ENCODE measurements around the gene MLPH. TPM values are rescaled to one million over a fixed set of nuclear protein-coding genes. Genes with fewer than 3 reads are reported as not detected.

MLPH gene
- total and polyA plus RNA-seq, 3 experiments from 2014 or later, result not detected

DNA sequence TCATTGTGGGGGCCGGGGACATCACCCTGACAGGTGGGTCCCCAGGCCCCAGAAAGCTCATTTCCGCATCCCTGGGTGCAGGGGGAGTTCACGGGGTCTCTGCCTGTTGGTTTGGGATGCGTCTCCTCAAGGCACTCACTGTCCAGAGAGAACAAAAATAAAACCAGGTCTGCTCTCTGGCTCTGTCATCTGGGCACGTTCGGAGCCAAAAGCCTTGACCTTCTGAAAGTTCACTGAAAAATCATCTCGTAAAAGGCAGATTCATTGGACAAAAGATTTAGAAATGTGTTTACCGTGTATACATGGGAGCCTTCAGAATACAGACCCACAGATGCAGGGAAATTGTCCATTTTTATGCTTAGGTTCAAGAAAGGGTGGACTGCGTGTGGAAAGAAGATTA is 26.6 kb downstream of the MLPH start:
- no peak for DNase-seq
- H3K27ac Mint-ChIP-seq, result peak overlapping the region in 1 of 8 donors; percentile 52
- peaks cover 0 to 2% (median 0%) of the 10 kb centered on the region in 5 donors for H3K9me3 Mint-ChIP-seq
- H3K4me3 ChIP-seq (ENCODE audit: low read length), result no peak overlapping the region
- peaks cover 1 to 10% of the 10 kb centered on the region in 2 donors for H3K27me3 Mint-ChIP-seq
- no peaks in the 10 kb centered on the region for H3K4me1 Mint-ChIP-seq
- ChIA-PET CTCF (interaction anchor here (1.6 to 2.8 kb wide), 4 partner anchors 12 to 750 kb away, joined by 3 to 55 read pairs (median 8); no protein-coding TSS in a partner anchor), POLR2A (no interaction called here)
- no peaks in the 10 kb centered on the region for H3K27me3 ChIP-seq (ENCODE audit: insufficient read depth, low read length, poor library complexity, severe bottlenecking)
- H3K36me3 ChIP-seq (ENCODE audit: insufficient read depth, low read length), result no peaks in the 10 kb centered on the region
- H3K4me3 Mint-ChIP-seq, result no peak overlapping the region
- no peaks in the 10 kb centered on the region for H3K36me3 Mint-ChIP-seq
- H3K4me1 ChIP-seq (ENCODE audit: insufficient read depth, low read length), result no peaks in the 10 kb centered on the region
- H3K27ac ChIP-seq (ENCODE audit: low read depth, low read length), result no peak overlapping the region
- no peaks in the 10 kb centered on the region for H3K9me3 ChIP-seq (ENCODE audit: low read length)

DNA sequence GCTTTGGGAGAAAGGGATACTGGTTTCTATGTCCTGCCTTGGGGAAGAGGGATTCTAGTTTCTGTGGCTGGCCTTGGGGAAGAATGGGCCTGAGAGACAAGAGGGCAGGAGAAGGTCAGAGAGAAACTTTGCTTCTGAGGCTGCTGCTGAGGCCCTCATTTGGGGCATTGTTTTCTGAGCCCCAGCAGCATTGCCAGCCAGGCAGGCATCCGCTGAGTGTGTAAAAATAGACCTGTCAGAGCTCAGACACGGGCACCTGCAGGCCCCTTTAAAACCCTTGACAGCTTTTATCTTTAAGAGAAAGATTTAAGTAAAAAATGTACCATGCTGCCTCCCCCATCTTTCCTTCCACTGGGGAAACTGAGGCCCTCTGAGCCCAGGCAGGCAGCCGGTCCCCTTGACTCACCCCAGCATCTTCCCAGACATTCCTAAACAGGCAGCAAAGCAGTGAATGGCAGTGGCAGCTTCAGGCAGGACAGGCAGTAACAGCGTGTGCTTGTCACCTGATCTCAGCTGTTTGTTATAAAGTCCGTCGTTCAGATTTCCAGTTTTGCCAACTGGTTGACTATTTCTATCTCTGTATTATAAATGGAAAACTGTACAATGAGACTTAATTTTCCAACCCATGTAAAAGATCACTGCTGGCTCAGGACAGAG is 27.6 kb downstream of the MLPH start:
- Mint-ChIP-seq H3K4me1 (no peaks in the 10 kb centered on the region), H3K36me3 (no peaks in the 10 kb centered on the region), H3K4me3 (no peak overlapping the region), H3K27ac (no peak overlapping the region), H3K27me3 (peaks cover 0 to 6% of the 10 kb centered on the region in 2 donors), H3K9me3 (peaks cover 0 to 2% (median 0%) of the 10 kb centered on the region in 5 donors)
- Histone ChIP-seq H3K9me3 (ENCODE audit: low read length) (no peaks in the 10 kb centered on the region), H3K27me3 (ENCODE audit: insufficient read depth, low read length, poor library complexity, severe bottlenecking) (no peaks in the 10 kb centered on the region), H3K36me3 (ENCODE audit: insufficient read depth, low read length) (no peaks in the 10 kb centered on the region), H3K4me3 (ENCODE audit: low read length) (no peak overlapping the region), H3K4me1 (ENCODE audit: insufficient read depth, low read length) (no peaks in the 10 kb centered on the region), H3K27ac (ENCODE audit: low read depth, low read length) (no peak overlapping the region)
- no peak for DNase-seq
- POLR2A ChIA-PET, result no interaction called here
- CTCF ChIA-PET, result no interaction called here

DNA sequence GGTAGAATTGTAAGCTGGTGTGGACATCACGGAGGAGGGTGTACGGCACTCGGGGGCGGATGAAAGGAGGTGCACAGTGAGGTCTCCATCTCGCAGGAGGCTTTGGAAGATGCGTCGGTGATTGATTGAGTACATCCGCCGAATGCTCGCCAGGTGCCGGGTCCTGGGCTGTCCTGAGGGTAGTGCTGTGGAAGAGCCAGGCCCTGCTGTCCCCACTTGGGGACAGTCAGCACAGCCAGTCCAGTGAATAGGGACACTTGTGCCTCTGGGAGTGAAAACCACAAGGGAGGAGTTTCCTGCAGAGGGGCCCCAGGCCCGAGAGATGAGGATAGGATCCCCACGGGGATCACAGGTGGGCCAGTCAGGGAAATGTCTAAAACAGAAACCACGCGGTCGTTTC is 28.1 kb downstream of the MLPH start:
- no peaks in the 10 kb centered on the region for H3K36me3 ChIP-seq (ENCODE audit: insufficient read depth, low read length)
- Mint-ChIP-seq H3K27me3 (peaks cover 0 to 4% of the 10 kb centered on the region in 2 donors), H3K4me3 (no peak overlapping the region), H3K36me3 (no peaks in the 10 kb centered on the region), H3K27ac (peak overlapping the region in 1 of 8 donors; percentile 77), H3K9me3 (peaks cover 0 to 2% (median 0%) of the 10 kb centered on the region in 5 donors), H3K4me1 (no peaks in the 10 kb centered on the region)
- ChIA-PET CTCF (interaction anchor here (1.1 kb wide), 1 partner anchor 57 kb away, joined by 3 read pairs; no protein-coding TSS in a partner anchor), POLR2A (no interaction called here)
- no peaks in the 10 kb centered on the region for H3K27me3 ChIP-seq (ENCODE audit: insufficient read depth, low read length, poor library complexity, severe bottlenecking)
- H3K27ac ChIP-seq (ENCODE audit: low read depth, low read length), result no peak overlapping the region
- no peak overlapping the region for H3K4me3 ChIP-seq (ENCODE audit: low read length)
- no peak for DNase-seq
- no peaks in the 10 kb centered on the region for H3K4me1 ChIP-seq (ENCODE audit: insufficient read depth, low read length)
- no peaks in the 10 kb centered on the region for H3K9me3 ChIP-seq (ENCODE audit: low read length)

DNA sequence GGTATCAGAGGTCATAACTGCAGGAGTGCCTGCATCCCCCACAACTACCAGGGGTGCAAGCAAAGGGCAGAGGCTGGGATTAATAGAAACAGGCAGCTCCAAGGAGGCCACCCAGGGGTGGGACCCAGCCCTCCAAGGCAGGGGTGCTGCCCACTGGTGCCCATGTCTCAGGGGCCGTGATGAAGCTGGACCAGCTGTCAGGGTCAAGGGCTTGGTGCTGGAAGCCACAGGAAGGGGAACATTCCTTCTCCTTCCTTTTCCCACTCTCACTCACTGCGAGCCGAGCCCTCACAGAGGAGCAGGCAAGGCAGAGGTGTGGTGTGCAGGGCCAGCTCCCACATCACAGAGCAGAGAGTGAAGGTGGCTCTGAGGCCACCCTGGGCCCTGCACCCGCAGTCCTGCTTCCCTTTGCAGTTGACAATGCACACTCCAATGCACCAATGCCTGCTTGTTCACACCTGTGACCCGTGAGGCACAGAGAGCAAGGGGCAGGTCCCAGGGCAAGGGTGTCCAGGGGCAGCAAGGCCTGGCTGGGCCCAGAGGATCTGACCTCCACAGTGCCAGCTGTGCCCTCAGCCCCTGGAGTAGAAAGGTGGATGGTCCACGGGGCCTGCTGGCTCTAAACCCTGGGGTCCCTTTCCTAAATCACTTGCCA is 28.7 kb downstream of the MLPH start:
- peaks cover 0 to 2% (median 0%) of the 10 kb centered on the region in 5 donors for H3K9me3 Mint-ChIP-seq
- Histone ChIP-seq H3K4me1 (ENCODE audit: insufficient read depth, low read length) (no peaks in the 10 kb centered on the region), H3K4me3 (ENCODE audit: low read length) (no peak overlapping the region), H3K27ac (ENCODE audit: low read depth, low read length) (no peak overlapping the region), H3K36me3 (ENCODE audit: insufficient read depth, low read length) (no peaks in the 10 kb centered on the region), H3K27me3 (ENCODE audit: insufficient read depth, low read length, poor library complexity, severe bottlenecking) (no peaks in the 10 kb centered on the region), H3K9me3 (ENCODE audit: low read length) (no peaks in the 10 kb centered on the region)
- no peaks in the 10 kb centered on the region for H3K36me3 Mint-ChIP-seq
- H3K27ac Mint-ChIP-seq, result no peak overlapping the region
- POLR2A ChIA-PET, result no interaction called here
- H3K27me3 Mint-ChIP-seq, result peaks cover 0 to 2% of the 10 kb centered on the region in 2 donors
- H3K4me3 Mint-ChIP-seq, result no peak overlapping the region
- H3K4me1 Mint-ChIP-seq, result no peaks in the 10 kb centered on the region
- CTCF ChIA-PET, result interaction anchor here (1.1 kb wide), 1 partner anchor 57 kb away, joined by 3 read pairs; no protein-coding TSS in a partner anchor
- DNase-seq, result no peak

DNA sequence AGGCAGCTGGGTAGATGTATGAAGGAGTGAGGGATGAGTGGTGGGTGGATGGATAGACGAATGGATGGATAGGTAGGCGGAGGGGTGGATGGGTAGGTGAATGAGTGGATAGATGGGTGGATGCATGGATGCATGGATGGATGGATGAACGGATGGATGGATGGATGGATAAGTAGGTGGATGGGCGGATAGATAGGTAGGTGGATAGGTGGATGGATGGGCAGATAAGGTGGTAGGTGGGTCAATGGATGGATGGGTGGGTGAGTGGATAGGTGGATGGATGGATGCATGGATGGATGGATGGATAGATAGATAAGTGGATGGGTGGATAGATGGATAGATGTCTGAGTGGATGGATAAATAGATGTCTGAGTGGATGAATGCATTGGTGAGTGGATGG is 30.1 kb downstream of the MLPH start:
- Mint-ChIP-seq H3K27ac (peak overlapping the region in 1 of 8 donors; percentile 35), H3K4me1 (no peaks in the 10 kb centered on the region), H3K4me3 (no peak overlapping the region), H3K27me3 (no peaks in the 10 kb centered on the region), H3K9me3 (peaks cover 0 to 2% (median 0%) of the 10 kb centered on the region in 5 donors), H3K36me3 (no peaks in the 10 kb centered on the region)
- Histone ChIP-seq H3K27me3 (ENCODE audit: insufficient read depth, low read length, poor library complexity, severe bottlenecking) (no peaks in the 10 kb centered on the region), H3K27ac (ENCODE audit: low read depth, low read length) (no peak overlapping the region), H3K4me3 (ENCODE audit: low read length) (no peak overlapping the region), H3K9me3 (ENCODE audit: low read length) (no peaks in the 10 kb centered on the region), H3K36me3 (ENCODE audit: insufficient read depth, low read length) (no peaks in the 10 kb centered on the region), H3K4me1 (ENCODE audit: insufficient read depth, low read length) (no peaks in the 10 kb centered on the region)
- ChIA-PET CTCF (no interaction called here), POLR2A (no interaction called here)
- no peak for DNase-seq

DNA sequence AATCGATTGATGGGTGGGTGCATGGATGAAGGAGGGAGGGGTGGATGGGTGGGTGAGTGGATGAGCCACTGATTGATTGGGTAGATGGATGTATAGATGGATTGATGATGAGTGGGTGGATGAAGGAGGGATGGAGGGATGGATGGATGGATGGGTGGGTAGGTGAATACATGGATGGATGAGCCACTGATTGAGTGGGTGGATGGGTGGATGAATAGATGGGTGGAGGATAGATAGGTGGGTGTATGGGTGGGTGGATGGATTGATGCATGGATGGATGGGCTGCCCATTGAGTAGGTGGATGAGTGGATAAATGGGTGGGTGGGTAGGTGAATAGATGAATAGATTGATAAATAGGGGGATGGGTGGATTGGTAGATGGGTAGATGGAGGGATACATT is 30.9 kb downstream of the MLPH start:
- POLR2A ChIA-PET, result no interaction called here
- no peak overlapping the region for H3K4me3 Mint-ChIP-seq
- H3K27me3 ChIP-seq (ENCODE audit: insufficient read depth, low read length, poor library complexity, severe bottlenecking), result no peaks in the 10 kb centered on the region
- H3K4me1 Mint-ChIP-seq, result no peaks in the 10 kb centered on the region
- no peak overlapping the region for H3K27ac ChIP-seq (ENCODE audit: low read depth, low read length)
- H3K9me3 Mint-ChIP-seq, result peaks cover 0 to 2% (median 0%) of the 10 kb centered on the region in 5 donors
- no peak for DNase-seq
- H3K27ac Mint-ChIP-seq, result no peak overlapping the region
- H3K27me3 Mint-ChIP-seq, result no peaks in the 10 kb centered on the region
- H3K4me1 ChIP-seq (ENCODE audit: insufficient read depth, low read length), result no peaks in the 10 kb centered on the region
- CTCF ChIA-PET, result no interaction called here
- H3K9me3 ChIP-seq (ENCODE audit: low read length), result no peaks in the 10 kb centered on the region
- no peak overlapping the region for H3K4me3 ChIP-seq (ENCODE audit: low read length)
- H3K36me3 ChIP-seq (ENCODE audit: insufficient read depth, low read length), result no peaks in the 10 kb centered on the region
- no peaks in the 10 kb centered on the region for H3K36me3 Mint-ChIP-seq

DNA sequence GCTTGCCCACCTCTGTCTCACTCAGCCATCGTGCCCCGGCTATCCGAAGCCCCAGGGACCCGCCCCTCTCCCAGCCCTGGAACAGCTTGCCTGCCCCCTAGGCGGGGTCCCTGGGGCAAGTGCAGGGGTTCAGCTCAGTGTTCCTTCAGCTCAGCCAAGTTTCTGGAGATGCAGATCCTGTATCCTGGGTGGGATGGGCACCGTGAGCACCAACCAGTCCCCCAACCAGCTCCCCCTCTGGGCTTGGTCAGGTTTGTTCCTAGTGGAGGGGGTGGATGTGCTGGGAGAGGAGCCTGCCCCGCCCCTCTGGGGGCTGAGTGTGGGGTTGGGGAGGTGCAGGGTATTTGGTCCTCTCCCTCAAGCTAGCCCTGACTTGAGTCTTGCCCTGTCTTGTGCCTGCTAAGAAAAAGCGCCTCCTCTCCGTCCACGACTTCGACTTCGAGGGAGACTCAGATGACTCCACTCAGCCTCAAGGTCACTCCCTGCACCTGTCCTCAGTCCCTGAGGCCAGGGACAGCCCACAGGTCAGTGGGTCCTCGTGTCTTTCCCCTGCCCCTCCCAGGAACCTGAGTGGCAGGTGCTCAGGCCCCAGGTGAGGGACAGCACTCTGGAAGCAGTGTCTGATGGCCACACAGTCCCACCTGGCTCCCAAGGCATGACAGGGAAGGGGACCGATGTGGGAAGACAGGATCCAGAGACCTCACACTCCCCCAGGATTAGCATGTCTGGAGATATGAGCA is 32.6 kb downstream of the MLPH start:
- H3K36me3 Mint-ChIP-seq, result no peaks in the 10 kb centered on the region

DNA sequence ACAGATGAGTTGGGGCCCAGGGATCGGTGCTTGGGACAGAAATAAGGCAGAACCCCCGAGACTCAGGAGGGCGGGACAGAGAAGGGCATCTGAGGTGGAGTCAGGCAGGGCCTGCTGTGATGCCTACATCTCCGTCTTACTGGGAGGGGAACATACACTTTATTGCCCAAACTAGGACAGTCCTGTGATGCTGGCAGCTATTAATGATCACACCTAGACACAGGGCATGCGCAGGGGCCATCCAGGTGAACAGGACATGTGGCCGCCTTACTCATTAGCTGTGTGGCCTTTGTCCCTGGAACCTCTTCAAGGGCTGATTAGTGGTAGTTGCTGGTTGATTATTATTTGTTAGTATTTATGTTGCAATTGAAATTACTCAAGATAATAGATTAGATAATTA is 33.2 kb downstream of the MLPH start:
- Mint-ChIP-seq H3K4me1 (no peaks in the 10 kb centered on the region), H3K27ac (no peak overlapping the region), H3K36me3 (no peaks in the 10 kb centered on the region), H3K9me3 (no peaks in the 10 kb centered on the region), H3K27me3 (no peaks in the 10 kb centered on the region), H3K4me3 (no peak overlapping the region)
- CTCF ChIA-PET, result no interaction called here
- H3K27ac ChIP-seq (ENCODE audit: low read depth, low read length), result no peak overlapping the region
- H3K4me1 ChIP-seq (ENCODE audit: insufficient read depth, low read length), result no peaks in the 10 kb centered on the region
- DNase-seq, result no peak
- no peaks in the 10 kb centered on the region for H3K36me3 ChIP-seq (ENCODE audit: insufficient read depth, low read length)
- no peaks in the 10 kb centered on the region for H3K27me3 ChIP-seq (ENCODE audit: insufficient read depth, low read length, poor library complexity, severe bottlenecking)
- H3K4me3 ChIP-seq (ENCODE audit: low read length), result no peak overlapping the region
- no peaks in the 10 kb centered on the region for H3K9me3 ChIP-seq (ENCODE audit: low read length)
- POLR2A ChIA-PET, result no interaction called here

More for the DNA sequence above, 32.6 kb downstream of the MLPH start:
- peak in 1 of 5 donors; percentile 7 for DNase-seq
- Histone ChIP-seq H3K27ac (ENCODE audit: low read depth, low read length) (no peak overlapping the region), H3K36me3 (ENCODE audit: insufficient read depth, low read length) (no peaks in the 10 kb centered on the region), H3K27me3 (ENCODE audit: insufficient read depth, low read length, poor library complexity, severe bottlenecking) (no peaks in the 10 kb centered on the region), H3K4me1 (ENCODE audit: insufficient read depth, low read length) (no peaks in the 10 kb centered on the region), H3K4me3 (ENCODE audit: low read length) (no peak overlapping the region), H3K9me3 (ENCODE audit: low read length) (no peaks in the 10 kb centered on the region)
- Mint-ChIP-seq H3K9me3 (peaks cover 0 to 2% (median 0%) of the 10 kb centered on the region in 5 donors), H3K4me3 (no peak overlapping the region), H3K27me3 (no peaks in the 10 kb centered on the region), H3K27ac (peak overlapping the region in 1 of 8 donors; percentile 80), H3K4me1 (no peaks in the 10 kb centered on the region)
- ChIA-PET CTCF (no interaction called here), POLR2A (no interaction called here)

Measured in CD8-positive, alpha-beta memory T cell (primary cell).